ENCODE data around the gene SEC61B. TPM values are rescaled to one million over a fixed set of nuclear protein-coding genes. Genes with fewer than 3 reads are reported as not detected.

Gene SEC61B
- total and polyA plus RNA-seq, 10 of the 15 experiments (the other 5 are each of a cell fraction or from before 2014, with no cell fraction given) = 108 to 747 (median 301) TPM

GRCh38 chr9:99235926-99236634 is 14.0 kb downstream of the SEC61B start (continued):
- TF ChIP-seq SPI1 (IDR thresholded peaks at IDR 0.05; ENCODE audit: borderline replicate concordance, insufficient read depth, low read depth, low read length) (peak; percentile 54; the same call in 1 of the 2 replicates), ATF7 (IDR thresholded peaks at IDR 0.05; ENCODE audit: low read depth) (peak; percentile 58; the same call in 1 of the 2 replicates), SIN3A (IDR thresholded peaks at IDR 0.05; ENCODE audit: low read depth, low read length) (no peak), SMAD5 (IDR thresholded peaks at IDR 0.05; ENCODE audit: low read depth) (no peak), LARP7 (IDR thresholded peaks at IDR 0.05) (no peak), SREBF2 (IDR thresholded peaks at IDR 0.05; ENCODE audit: low read length) (no peak), SMC3 (IDR thresholded peaks at IDR 0.05; ENCODE audit: borderline replicate concordance, low read length) (no peak; the same call in 1 of the 2 replicates), BMI1 (IDR thresholded peaks at IDR 0.05; ENCODE audit: borderline replicate concordance) (no peak), BCLAF1 (IDR thresholded peaks at IDR 0.05) (no peak), CBX3 (IDR thresholded peaks at IDR 0.05; ENCODE audit: borderline replicate concordance, low read depth) (no peak), YBX1 (IDR thresholded peaks at IDR 0.05) (no peak), NFIC (IDR thresholded peaks at IDR 0.05; ENCODE audit: low read depth, low read length) (peak; percentile 93), USF2 (IDR thresholded peaks at IDR 0.05; ENCODE audit: borderline replicate concordance, low read depth, low read length) (no peak), CEBPZ (IDR thresholded peaks at IDR 0.05; ENCODE audit: low read depth, low read length) (no peak), E4F1 (IDR thresholded peaks at IDR 0.05; ENCODE audit: borderline replicate concordance, partially characterized antibody) (no peak)
- TF ChIP-seq, protein P1, sequence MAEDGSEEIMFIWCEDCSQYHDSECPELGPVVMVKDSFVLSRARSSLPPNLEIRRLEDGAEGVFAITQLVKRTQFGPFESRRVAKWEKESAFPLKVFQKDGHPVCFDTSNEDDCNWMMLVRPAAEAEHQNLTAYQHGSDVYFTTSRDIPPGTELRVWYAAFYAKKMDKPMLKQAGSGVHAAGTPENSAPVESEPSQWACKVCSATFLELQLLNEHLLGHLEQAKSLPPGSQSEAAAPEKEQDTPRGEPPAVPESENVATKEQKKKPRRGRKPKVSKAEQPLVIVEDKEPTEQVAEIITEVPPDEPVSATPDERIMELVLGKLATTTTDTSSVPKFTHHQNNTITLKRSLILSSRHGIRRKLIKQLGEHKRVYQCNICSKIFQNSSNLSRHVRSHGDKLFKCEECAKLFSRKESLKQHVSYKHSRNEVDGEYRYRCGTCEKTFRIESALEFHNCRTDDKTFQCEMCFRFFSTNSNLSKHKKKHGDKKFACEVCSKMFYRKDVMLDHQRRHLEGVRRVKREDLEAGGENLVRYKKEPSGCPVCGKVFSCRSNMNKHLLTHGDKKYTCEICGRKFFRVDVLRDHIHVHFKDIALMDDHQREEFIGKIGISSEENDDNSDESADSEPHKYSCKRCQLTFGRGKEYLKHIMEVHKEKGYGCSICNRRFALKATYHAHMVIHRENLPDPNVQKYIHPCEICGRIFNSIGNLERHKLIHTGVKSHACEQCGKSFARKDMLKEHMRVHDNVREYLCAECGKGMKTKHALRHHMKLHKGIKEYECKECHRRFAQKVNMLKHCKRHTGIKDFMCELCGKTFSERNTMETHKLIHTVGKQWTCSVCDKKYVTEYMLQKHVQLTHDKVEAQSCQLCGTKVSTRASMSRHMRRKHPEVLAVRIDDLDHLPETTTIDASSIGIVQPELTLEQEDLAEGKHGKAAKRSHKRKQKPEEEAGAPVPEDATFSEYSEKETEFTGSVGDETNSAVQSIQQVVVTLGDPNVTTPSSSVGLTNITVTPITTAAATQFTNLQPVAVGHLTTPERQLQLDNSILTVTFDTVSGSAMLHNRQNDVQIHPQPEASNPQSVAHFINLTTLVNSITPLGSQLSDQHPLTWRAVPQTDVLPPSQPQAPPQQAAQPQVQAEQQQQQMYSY (CRISPR knock-in tag; IDR thresholded peaks at IDR 0.05) = no peak

Measured in GM12878 (cell line).